Sciatic nerve (tissue), 2 donors: Measurements from ENCODE around the gene KRTAP10-4. TPM values are rescaled to one million over a fixed set of nuclear protein-coding genes. Genes with fewer than 3 reads are reported as not detected.
"Not testable (repeated sequence)": the region's sequence is repeated elsewhere in the genome, so short reads cannot be mapped to it uniquely, and the experiment has no call there.

Source experiments
- ATAC-seq: fragments of 200-7000 bp; cut with Tn5 transposase; one replicate; pipeline ENCODE4 v1.9.1; 2020; ENCODE audit warnings: mild to moderate bottlenecking, moderate library complexity
- DNase-seq: peaks from one replicate; pipeline ENCODE4 v3.0.0-alpha.2; 2020; ENCODE audit warnings: low spot score
- intact Hi-C: fragments of 100-400 bp; cut with DNase I; formaldehyde crosslinking; loops from one replicate; pipeline ENCODE4 v1.14.2; 2022
- total RNA-seq: library from RNA; stranded (reverse); fragmentation: NEBNext Ultra II Directional; extraction: Animal tissue kit (Norgen Biotek cat#: 25700); gene quantifications from one replicate; pipeline ENCODE4 v1.2.1, GENCODE V29; 2021
- donor health status: DM: no; HTN: no; CAD: no.
- donor health status: DM: no; HTN: no; CAD: no.

Gene KRTAP10-4
- total RNA-seq, 1 donor from 2014 or later, result not detected

DNA sequence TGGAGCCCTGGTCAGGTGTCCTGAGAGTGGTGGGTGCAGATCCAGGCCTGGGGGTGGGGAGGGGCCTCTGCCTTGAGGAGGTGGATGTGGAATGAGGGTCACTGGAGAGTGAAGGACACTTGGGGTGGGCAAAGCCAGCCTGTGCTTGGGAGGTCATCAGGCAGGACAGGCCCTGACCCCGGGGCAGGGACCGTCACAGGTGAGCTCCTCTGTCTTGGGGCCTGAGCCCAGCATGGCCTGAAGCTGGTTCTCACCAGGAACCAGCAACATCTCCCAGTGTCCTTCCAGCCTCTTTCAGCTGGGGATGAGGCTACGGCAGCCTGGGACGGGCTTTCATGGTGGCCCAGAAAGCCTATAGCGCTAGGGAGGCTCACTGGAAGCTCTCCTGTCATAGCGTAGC lies 21.4 kb upstream of the KRTAP10-4 start:
- ATAC-seq (no peak), DNase-seq (no peak)
- intact Hi-C loops, result no loop called here

- ATAC-seq (no peak), DNase-seq (peak; percentile 51)
- intact Hi-C loops, result no loop called here
Measured at GRCh38 chr21:44552681-44553080, 20.8 kb upstream of the KRTAP10-4 start.

DNA sequence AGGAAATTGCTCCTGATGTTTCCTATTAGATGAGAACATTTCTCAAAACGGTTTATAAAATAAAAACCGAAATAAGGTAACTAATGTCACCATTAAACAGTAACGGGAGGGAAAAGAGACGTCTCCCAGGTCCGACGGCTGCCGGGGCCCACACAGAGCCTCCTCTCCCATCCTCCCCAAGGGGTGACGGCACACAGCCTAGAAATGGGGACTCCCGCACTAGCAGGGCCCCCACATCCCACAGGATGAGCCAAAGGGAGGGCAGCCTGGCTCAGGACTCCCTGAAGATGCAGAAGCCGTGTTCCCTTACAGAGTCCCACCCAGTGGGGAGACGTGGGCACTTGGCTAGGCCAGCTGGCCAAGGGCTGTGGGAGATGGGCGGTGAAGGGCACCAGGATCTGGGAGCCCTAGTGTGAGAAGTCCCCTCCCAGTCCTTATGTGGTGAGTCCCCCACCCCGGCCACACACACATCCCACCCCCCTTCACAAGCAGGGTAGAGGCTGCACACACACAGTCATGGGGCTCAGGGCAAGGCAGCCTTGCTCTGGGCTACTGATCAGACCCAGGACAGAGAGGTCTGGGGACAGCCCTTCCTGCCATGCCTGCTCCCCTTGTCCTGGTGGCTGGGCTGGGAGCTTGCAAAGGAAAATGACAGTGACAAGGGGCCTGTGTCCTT lies 18.2 kb upstream of the KRTAP10-4 start:
- ATAC-seq, result no peak
- intact Hi-C loops, result no loop called here
- DNase-seq, result no peak

GRCh38 chr21:44556879-44557278 lies 16.6 kb upstream of the KRTAP10-4 start:
- intact Hi-C loops, result no loop called here

GRCh38 chr21:44557491-44558328 lies 15.8 kb upstream of the KRTAP10-4 start:
- ATAC-seq (no peak), DNase-seq (peak; percentile 38)

More at GRCh38 chr21:44556879-44557278, 16.6 kb upstream of the KRTAP10-4 start:
- ATAC-seq (no peak), DNase-seq (no peak)

GRCh38 chr21:44558329-44558675 lies 15.2 kb upstream of the KRTAP10-4 start:
- DNase-seq, ATAC-seq, intact Hi-C loops: not testable (repeated sequence)

More at GRCh38 chr21:44557491-44558328, 15.8 kb upstream of the KRTAP10-4 start:
- intact Hi-C loops, result no loop called here

GRCh38 chr21:44558695-44559094 lies 14.8 kb upstream of the KRTAP10-4 start, which contains the start of gene KRTAP10-3:
Gene KRTAP10-3 (minus strand): TSS chr21:44558795. CDS start chr21:44558715, 80 bp downstream.
- ATAC-seq (no peak), DNase-seq (no peak)
- intact Hi-C loops, result no loop called here

- ATAC-seq (no peak), DNase-seq (no peak)
- intact Hi-C loops, result no loop called here
Measured at GRCh38 chr21:44564099-44564498, 9.4 kb upstream of the KRTAP10-4 start.

GRCh38 chr21:44564886-44565598 lies 8.5 kb upstream of the KRTAP10-4 start:
- intact Hi-C loops, result no loop called here
- ATAC-seq, result no peak
- DNase-seq, result no peak

GRCh38 chr21:44566403-44566802 lies 7.1 kb upstream of the KRTAP10-4 start:
- ATAC-seq (no peak), DNase-seq (no peak)
- intact Hi-C loops, result no loop called here

DNA sequence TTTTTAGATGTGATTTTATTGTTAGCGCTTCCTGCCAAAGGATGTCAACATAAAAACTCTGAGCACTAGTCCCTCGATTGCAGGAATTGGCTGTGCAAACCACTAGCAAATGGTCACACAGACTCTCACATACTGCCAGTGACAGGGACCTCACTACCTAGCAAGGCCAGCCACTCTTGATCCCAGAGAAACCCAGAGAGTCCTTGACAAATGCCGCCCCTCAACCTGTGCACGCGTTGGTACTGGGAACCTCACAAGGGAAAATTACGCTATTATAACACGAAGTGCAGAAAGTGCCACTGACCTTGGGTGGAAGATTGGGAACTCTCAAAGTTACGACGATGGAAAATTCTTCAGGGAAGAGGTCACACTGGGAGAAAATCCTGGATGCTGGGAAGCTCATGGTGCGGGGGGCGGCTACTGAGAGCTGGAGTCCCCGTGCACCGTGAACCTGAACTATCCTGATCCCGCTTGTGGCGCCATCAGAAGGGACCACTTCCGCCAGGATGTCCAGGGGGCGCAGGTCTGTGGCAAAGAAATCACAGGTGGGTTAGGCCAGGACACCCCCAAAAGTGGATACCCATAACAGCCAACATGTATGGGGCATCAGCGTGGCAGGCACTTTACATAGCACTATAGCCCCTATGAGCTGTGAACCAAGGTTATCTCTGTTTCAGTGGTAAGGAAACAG lies 5.9 kb upstream of the KRTAP10-4 start:
- DNase-seq (no peak), ATAC-seq (no peak)
- intact Hi-C loops, result no loop called here

DNA sequence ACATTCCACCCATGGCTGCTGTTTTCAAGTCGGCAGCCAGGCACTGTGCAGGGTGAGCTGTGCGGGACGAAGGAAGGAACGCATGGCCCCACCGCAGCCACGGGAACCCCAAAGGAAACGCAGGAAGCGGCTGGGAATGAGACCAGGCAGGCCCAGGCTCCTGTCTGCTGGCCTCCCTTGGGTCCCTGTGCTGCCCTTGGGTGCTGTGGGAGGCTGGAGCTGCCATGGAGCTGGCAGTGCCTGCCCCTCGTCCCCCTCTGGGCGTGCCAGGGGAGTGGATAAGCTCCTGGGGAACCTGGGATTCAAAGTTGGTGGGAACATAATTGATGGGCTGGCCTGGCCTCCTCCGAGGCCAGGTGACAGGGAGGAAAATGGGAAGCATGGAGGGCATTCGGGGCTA lies 5.3 kb upstream of the KRTAP10-4 start:
- ATAC-seq (no peak), DNase-seq (no peak)
- intact Hi-C loops, result no loop called here

- DNase-seq, result no peak
- intact Hi-C loops, result no loop called here
- no peak for ATAC-seq
Measured at GRCh38 chr21:44568667-44569556, 4.6 kb upstream of the KRTAP10-4 start.

DNA sequence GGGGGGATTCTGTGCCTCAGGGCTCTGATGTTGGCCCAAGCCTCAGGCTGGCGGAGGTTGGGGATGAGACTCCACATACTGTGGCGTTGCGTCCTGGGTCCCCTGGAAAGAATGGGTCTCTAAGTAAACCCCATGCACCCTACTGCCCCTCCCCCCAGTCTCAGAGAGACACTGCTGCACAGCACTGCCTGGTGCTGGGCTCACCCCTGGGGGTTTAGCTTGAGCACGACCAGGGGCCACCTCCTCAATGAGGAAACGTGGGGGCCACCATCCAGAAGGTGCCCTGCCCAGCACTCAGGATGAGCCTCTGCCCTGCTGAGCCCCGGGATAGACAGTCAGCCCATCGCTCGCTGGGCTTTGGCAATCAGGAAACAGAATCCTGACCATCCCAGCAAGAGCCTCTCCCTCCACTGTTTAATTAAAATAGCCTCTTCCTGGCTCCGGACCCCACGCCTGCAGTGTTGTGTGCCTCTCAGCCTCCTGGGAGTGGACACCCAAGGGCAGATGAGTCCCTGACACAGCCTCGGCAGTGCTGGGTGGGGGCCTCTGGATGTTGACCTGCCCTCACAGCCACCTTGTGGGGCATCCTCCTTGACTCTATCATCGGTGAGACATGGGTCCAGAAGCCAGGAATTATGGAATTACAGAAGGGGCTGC lies 3.5 kb upstream of the KRTAP10-4 start:
- intact Hi-C loops, result no loop called here
- ATAC-seq (no peak), DNase-seq (no peak)

GRCh38 chr21:44571296-44571695 lies 2.2 kb upstream of the KRTAP10-4 start:
- intact Hi-C loops, result no loop called here
- no peak for ATAC-seq

DNA sequence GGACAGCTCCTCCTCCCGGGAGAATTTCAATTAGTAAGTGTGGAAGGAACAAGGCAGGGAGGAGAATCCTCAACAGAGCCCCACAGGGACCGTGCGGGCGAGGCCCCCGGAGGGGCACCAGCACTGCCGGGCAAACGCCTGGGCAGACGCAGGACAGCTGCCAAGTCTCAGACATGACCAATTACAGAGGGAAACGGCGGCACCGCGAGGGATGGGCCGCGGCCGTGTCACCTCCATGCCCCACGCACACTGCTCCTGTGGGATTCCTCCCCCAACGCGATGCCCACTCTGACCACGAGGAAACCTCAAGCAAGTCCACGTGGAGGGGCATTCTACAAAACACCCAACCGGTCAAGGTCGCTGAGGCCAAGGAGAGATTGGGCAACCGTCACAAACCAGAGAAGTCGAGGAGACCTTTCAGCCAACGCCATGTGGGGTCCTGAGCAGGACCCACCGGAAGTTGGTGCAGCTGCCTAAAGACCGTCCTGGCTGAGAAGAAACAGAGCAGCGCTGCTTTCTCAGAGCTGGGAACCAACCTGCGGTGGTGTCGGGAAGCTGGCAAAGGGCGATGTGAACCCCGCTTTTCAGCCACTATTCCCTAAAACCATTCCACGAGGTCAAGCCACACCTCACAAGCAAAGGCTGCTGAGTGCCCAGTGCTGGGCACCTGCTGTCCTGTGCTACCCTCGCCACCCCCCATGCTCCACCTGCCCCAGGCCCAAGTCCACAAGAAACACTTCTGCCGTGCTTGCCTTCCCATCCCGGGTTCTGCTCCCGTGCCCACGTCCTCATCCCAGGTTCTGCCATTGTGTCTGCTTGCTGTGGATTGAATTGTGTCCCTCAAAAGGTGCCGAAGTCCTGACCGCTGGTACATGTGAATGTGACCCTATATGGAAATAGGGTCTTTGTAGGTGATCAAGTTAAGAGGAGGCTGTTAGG lies 1.4 kb upstream of the KRTAP10-4 start:
- intact Hi-C loops, result no loop called here
- DNase-seq (peak; percentile 44), ATAC-seq (no peak)

More at GRCh38 chr21:44571296-44571695, 2.2 kb upstream of the KRTAP10-4 start:
- DNase-seq, result no peak
